SK-N-SH treated with all-trans-retinoic acid at 6 μM for 48 hours (cell line): ENCODE results near the gene JUND.
"Not testable (repeated sequence)": the region's sequence is repeated elsewhere in the genome, so short reads cannot be mapped to it uniquely, and the experiment has no call there.

Source experiments
- ATAC-seq: fragments of 200-7000 bp; cut with Tn5 transposase; 3 replicates; pipeline ENCODE4 v1.9.1; 2020; ENCODE audit warnings: mild to moderate bottlenecking, moderate library complexity
- ARNTL ChIP-seq: fragments of 450-650 bp; formaldehyde crosslinking; IDR thresholded peaks from 2 replicates; pipeline ENCODE4 v1.5.0; 2020; ENCODE audit warnings: low read depth, mild to moderate bottlenecking, moderate library complexity, borderline replicate concordance
- BACH2 ChIP-seq: fragments of 250-450 bp; sonication (Bioruptor Pico); IDR thresholded peaks from 2 replicates; pipeline ENCODE4 v1.9.0; 2021; ENCODE audit warnings: mild to moderate bottlenecking, borderline replicate concordance
- CREB5 ChIP-seq: fragments of 250-450 bp; sonication (Bioruptor Pico); IDR thresholded peaks from 2 replicates; pipeline ENCODE4 v1.5.1; 2020; ENCODE audit warnings: low read depth, mild to moderate bottlenecking, moderate library complexity
- CSDC2 ChIP-seq: fragments of 250-450 bp; sonication (Bioruptor Pico); IDR thresholded peaks from 2 replicates; pipeline ENCODE4 v1.5.0; 2020; ENCODE audit warnings: mild to moderate bottlenecking, moderate library complexity
- CSRNP3 ChIP-seq: fragments of 250-450 bp; sonication (Bioruptor Pico); IDR thresholded peaks from 2 replicates; pipeline ENCODE4 v1.5.1; 2021; ENCODE audit warnings: mild to moderate bottlenecking, moderate library complexity
- ESRRG ChIP-seq: fragments of 250-450 bp; sonication (Bioruptor Pico); IDR thresholded peaks from 2 replicates; pipeline ENCODE4 v1.6.1; 2021; ENCODE audit warnings: mild to moderate bottlenecking
- GLIS3 ChIP-seq: fragments of 250-450 bp; sonication (Bioruptor Pico); IDR thresholded peaks from 2 replicates; pipeline ENCODE4 v1.5.0; 2020; ENCODE audit warnings: mild to moderate bottlenecking, moderate library complexity
- PPARA ChIP-seq: fragments of 250-450 bp; sonication (Bioruptor Pico); IDR thresholded peaks from 2 replicates; pipeline ENCODE4 v1.5.0; 2020; ENCODE audit warnings: mild to moderate bottlenecking, borderline replicate concordance
- RARB ChIP-seq: fragments of 250-450 bp; sonication (Bioruptor Pico); IDR thresholded peaks from 2 replicates; pipeline ENCODE4 v1.8.0; 2021; ENCODE audit warnings: mild to moderate bottlenecking, moderate library complexity
- SNAI2 ChIP-seq: fragments of 250-450 bp; sonication (Bioruptor Pico); IDR thresholded peaks from 2 replicates; pipeline ENCODE4 v1.5.0; 2020; ENCODE audit warnings: mild to moderate bottlenecking, moderate library complexity
- TCF4 ChIP-seq: fragments of 250-450 bp; sonication (Bioruptor Pico); IDR thresholded peaks from 2 replicates; pipeline ENCODE4 v1.8.0; 2021; ENCODE audit warnings: mild to moderate bottlenecking, moderate library complexity, borderline replicate concordance
- TOX ChIP-seq: fragments of 250-450 bp; sonication (Bioruptor Pico); IDR thresholded peaks from 2 replicates; pipeline ENCODE4 v1.8.0; 2021; ENCODE audit warnings: mild to moderate bottlenecking, moderate library complexity, borderline replicate concordance
- ZC3H10 ChIP-seq: fragments of 250-450 bp; sonication (Bioruptor Pico); IDR thresholded peaks from 2 replicates; pipeline ENCODE4 v1.5.1; 2021; ENCODE audit warnings: mild to moderate bottlenecking, moderate library complexity
- ZFP3 ChIP-seq: fragments of 250-450 bp; sonication (Bioruptor Pico); IDR thresholded peaks from 2 replicates; pipeline ENCODE4 v1.5.0; 2020; ENCODE audit warnings: mild to moderate bottlenecking, moderate library complexity
- ZNF565 ChIP-seq: fragments of 450-650 bp; formaldehyde crosslinking; conservative IDR thresholded peaks from 2 replicates; pipeline ENCODE4 v1.5.0; 2020; ENCODE audit warnings: low read depth, mild to moderate bottlenecking, moderate library complexity
- ZNF70 ChIP-seq: fragments of 450-650 bp; formaldehyde crosslinking; IDR thresholded peaks from 2 replicates; pipeline ENCODE4 v1.5.0; 2020; ENCODE audit warnings: mild to moderate bottlenecking, moderate library complexity
- ZNF8 ChIP-seq: fragments of 450-650 bp; formaldehyde crosslinking; IDR thresholded peaks from 2 replicates; pipeline ENCODE4 v1.5.0; 2020; ENCODE audit warnings: mild to moderate bottlenecking, moderate library complexity
- TF ChIP-seq, protein P1 (sequence below): fragments of 250-450 bp; sonication (Bioruptor Pico); IDR thresholded peaks from 2 replicates; pipeline ENCODE4 v1.8.0; 2021; ENCODE audit warnings: low read depth, mild to moderate bottlenecking, moderate library complexity, borderline replicate concordance
- TF ChIP-seq, protein P2 (sequence below): fragments of 250-450 bp; sonication (Bioruptor Pico); IDR thresholded peaks from 2 replicates; pipeline ENCODE4 v1.5.0; 2020; ENCODE audit warnings: mild to moderate bottlenecking, moderate library complexity
- TF ChIP-seq, protein P3 (sequence below): fragments of 250-450 bp; sonication (Bioruptor Pico); IDR thresholded peaks from 2 replicates; pipeline ENCODE4 v1.8.0; 2020; ENCODE audit warnings: mild to moderate bottlenecking, moderate library complexity, borderline replicate concordance

The JUND gene

DNA sequence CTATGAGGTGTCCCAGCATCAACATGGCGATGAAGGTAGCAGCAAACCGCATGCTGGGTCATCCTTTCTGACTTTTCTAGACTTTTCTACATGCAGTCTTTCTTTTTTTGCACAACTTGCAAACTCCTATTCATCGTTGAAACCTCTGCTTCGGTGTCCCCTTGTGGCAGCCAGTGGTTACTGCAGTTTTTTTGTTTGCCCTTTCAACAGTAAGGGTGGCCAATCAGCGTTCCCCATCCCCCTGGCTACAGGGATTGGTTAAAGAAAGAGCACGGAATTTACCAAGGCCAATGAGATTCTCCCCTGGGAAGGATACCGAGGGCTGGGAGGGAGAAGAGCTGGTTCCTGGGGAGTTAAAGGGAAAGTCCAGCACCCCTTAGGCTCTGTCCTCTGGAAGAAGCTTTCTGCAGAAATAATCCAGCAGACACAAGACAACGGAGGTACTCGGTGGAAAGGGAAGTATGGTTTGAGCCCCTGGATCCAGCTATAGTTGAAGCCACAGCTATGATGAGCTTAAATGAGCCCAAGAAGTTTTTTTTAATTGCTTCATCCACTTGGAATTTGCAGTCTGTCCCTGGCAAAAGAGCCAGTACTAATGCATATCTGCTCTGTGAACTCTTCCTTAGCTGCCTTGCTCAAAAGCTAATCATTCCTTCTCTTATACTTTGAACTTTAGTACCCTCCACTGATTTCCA lies 47.1 kb upstream of the JUND start:
- peak; percentile 99 for ATAC-seq
- no peak for TF ChIP-seq RARB (CRISPR knock-in tag)
- TF ChIP-seq ZFP3: peak; percentile 99

- TF ChIP-seq TCF4 (no peak), CSDC2 (CRISPR knock-in tag) (no peak), ARNTL (CRISPR knock-in tag) (no peak), CREB5 (CRISPR knock-in tag) (no peak), ZC3H10 (CRISPR knock-in tag) (no peak), RARB (CRISPR knock-in tag) (no peak), GLIS3 (CRISPR knock-in tag) (no peak), PPARA (no peak), TOX (CRISPR knock-in tag) (no peak)
- TF ChIP-seq, protein P1, sequence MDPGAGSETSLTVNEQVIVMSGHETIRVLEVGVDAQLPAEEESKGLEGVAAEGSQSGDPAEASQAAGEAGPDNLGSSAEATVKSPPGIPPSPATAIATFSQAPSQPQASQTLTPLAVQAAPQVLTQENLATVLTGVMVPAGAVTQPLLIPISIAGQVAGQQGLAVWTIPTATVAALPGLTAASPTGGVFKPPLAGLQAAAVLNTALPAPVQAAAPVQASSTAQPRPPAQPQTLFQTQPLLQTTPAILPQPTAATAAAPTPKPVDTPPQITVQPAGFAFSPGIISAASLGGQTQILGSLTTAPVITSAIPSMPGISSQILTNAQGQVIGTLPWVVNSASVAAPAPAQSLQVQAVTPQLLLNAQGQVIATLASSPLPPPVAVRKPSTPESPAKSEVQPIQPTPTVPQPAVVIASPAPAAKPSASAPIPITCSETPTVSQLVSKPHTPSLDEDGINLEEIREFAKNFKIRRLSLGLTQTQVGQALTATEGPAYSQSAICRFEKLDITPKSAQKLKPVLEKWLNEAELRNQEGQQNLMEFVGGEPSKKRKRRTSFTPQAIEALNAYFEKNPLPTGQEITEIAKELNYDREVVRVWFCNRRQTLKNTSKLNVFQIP (CRISPR knock-in tag): no peak
- ATAC-seq: no peak
These were observed 45.4 kb upstream of the JUND start for GRCh38 chr19:18326772-18327171.

GRCh38 chr19:18324373-18324731 lies 42.9 kb upstream of the JUND start:
- not testable (repeated sequence) for ATAC-seq

- 0 out of 2 replicates have a peak, but pooled peaks have one; percentile 22 for TF ChIP-seq CSDC2 (CRISPR knock-in tag)
- no peak for TF ChIP-seq BACH2 (CRISPR knock-in tag)
- no peak for TF ChIP-seq TOX (CRISPR knock-in tag)
- TF ChIP-seq CREB5 (CRISPR knock-in tag): no peak
- TF ChIP-seq, all 23 proteins: peak for 1
- peak; percentile 97 for ATAC-seq
These were observed 41.5 kb upstream of the JUND start, which contains the start of gene LSM4 for GRCh38 chr19:18322759-18323460. Gene LSM4 (minus strand): TSS chr19:18323076. CDS start chr19:18323020, 56 bp downstream.

- peak; percentile 53 for ATAC-seq
- TF ChIP-seq RARB (CRISPR knock-in tag): no peak
- no peak for TF ChIP-seq ZNF565
- no peak for TF ChIP-seq SNAI2 (CRISPR knock-in tag)
- no peak for TF ChIP-seq CSRNP3 (CRISPR knock-in tag)
- no peak for TF ChIP-seq ZFP3
- no peak for TF ChIP-seq BACH2 (CRISPR knock-in tag)
- TF ChIP-seq ZNF8: no peak
- TF ChIP-seq, protein P2, sequence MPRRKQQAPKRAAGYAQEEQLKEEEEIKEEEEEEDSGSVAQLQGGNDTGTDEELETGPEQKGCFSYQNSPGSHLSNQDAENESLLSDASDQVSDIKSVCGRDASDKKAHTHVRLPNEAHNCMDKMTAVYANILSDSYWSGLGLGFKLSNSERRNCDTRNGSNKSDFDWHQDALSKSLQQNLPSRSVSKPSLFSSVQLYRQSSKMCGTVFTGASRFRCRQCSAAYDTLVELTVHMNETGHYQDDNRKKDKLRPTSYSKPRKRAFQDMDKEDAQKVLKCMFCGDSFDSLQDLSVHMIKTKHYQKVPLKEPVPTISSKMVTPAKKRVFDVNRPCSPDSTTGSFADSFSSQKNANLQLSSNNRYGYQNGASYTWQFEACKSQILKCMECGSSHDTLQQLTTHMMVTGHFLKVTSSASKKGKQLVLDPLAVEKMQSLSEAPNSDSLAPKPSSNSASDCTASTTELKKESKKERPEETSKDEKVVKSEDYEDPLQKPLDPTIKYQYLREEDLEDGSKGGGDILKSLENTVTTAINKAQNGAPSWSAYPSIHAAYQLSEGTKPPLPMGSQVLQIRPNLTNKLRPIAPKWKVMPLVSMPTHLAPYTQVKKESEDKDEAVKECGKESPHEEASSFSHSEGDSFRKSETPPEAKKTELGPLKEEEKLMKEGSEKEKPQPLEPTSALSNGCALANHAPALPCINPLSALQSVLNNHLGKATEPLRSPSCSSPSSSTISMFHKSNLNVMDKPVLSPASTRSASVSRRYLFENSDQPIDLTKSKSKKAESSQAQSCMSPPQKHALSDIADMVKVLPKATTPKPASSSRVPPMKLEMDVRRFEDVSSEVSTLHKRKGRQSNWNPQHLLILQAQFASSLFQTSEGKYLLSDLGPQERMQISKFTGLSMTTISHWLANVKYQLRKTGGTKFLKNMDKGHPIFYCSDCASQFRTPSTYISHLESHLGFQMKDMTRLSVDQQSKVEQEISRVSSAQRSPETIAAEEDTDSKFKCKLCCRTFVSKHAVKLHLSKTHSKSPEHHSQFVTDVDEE (CRISPR knock-in tag): no peak
- TF ChIP-seq, protein P3, sequence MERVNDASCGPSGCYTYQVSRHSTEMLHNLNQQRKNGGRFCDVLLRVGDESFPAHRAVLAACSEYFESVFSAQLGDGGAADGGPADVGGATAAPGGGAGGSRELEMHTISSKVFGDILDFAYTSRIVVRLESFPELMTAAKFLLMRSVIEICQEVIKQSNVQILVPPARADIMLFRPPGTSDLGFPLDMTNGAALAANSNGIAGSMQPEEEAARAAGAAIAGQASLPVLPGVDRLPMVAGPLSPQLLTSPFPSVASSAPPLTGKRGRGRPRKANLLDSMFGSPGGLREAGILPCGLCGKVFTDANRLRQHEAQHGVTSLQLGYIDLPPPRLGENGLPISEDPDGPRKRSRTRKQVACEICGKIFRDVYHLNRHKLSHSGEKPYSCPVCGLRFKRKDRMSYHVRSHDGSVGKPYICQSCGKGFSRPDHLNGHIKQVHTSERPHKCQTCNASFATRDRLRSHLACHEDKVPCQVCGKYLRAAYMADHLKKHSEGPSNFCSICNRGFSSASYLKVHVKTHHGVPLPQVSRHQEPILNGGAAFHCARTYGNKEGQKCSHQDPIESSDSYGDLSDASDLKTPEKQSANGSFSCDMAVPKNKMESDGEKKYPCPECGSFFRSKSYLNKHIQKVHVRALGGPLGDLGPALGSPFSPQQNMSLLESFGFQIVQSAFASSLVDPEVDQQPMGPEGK (CRISPR knock-in tag): no peak
- no peak for TF ChIP-seq ZNF70 (CRISPR knock-in tag)
- no peak for TF ChIP-seq ESRRG (CRISPR knock-in tag)
- no peak for TF ChIP-seq CSDC2 (CRISPR knock-in tag)
- no peak for TF ChIP-seq TCF4
- TF ChIP-seq CREB5 (CRISPR knock-in tag): no peak
- TF ChIP-seq ZC3H10 (CRISPR knock-in tag): no peak
- no peak for TF ChIP-seq GLIS3 (CRISPR knock-in tag)
These were observed 40.9 kb upstream of the JUND start for GRCh38 chr19:18322318-18322758.
